Left ventricle myocardium inferior (tissue), 1 donor: ENCODE measurements around the gene CDH4. TPM values are rescaled to one million over a fixed set of nuclear protein-coding genes. Genes with fewer than 3 reads are reported as not detected.

ENCODE experiments used
- DNase-seq: peaks from one replicate; pipeline ENCODE4 v3.0.0-alpha.2; 2020
- H3K27ac ChIP-seq: fragments of 200-600 bp; replicated peaks from 2 replicates; pipeline ENCODE4 v1.8.0; 2021
- H3K27me3 ChIP-seq: fragments of 200-600 bp; 2 replicates; pipeline ENCODE4 v1.8.0; 2021; ENCODE audit warnings: low read depth
- H3K36me3 ChIP-seq: fragments of 200-600 bp; 2 replicates; pipeline ENCODE4 v1.8.0; 2021
- H3K4me1 ChIP-seq: fragments of 200-600 bp; 2 replicates; pipeline ENCODE4 v1.8.0; 2021
- H3K4me3 ChIP-seq: fragments of 200-600 bp; 2 replicates; pipeline ENCODE4 v1.8.0; 2021; ENCODE audit warnings: mild to moderate bottlenecking, moderate library complexity
- H3K9me3 ChIP-seq: fragments of 200-600 bp; replicated peaks from 2 replicates; pipeline ENCODE4 v1.8.0; 2021
- CTCF ChIP-seq: fragments of 200-600 bp; IDR thresholded peaks from 2 replicates; pipeline ENCODE4 v1.8.0; 2021; ENCODE audit warnings: antibody characterized with exemption, mild to moderate bottlenecking, borderline replicate concordance
- intact Hi-C: fragments of 100-400 bp; cut with micrococcal nuclease; formaldehyde crosslinking; loops from one replicate; pipeline ENCODE4 v1.11.0; 2022
- long read RNA-seq: library from polyadenylated mRNA; unstranded; transcript quantifications from one replicate; pipeline ENCODE4 v2.0.0, GENCODE V29; 2021
- total RNA-seq: library from RNA; stranded (reverse); fragmentation: NEBNext Ultra II Directional; extraction: Animal tissue kit (Norgen Biotek cat#: 25700); gene quantifications from one replicate; pipeline ENCODE4 v1.2.1, GENCODE V29; 2021
- donor health status: DM: no; HTN: yes; CAD: no; lungs with severe emphysema.

CDH4 gene
- 0.05 TPM for total RNA-seq
- long read RNA-seq: 0 reads

DNA sequence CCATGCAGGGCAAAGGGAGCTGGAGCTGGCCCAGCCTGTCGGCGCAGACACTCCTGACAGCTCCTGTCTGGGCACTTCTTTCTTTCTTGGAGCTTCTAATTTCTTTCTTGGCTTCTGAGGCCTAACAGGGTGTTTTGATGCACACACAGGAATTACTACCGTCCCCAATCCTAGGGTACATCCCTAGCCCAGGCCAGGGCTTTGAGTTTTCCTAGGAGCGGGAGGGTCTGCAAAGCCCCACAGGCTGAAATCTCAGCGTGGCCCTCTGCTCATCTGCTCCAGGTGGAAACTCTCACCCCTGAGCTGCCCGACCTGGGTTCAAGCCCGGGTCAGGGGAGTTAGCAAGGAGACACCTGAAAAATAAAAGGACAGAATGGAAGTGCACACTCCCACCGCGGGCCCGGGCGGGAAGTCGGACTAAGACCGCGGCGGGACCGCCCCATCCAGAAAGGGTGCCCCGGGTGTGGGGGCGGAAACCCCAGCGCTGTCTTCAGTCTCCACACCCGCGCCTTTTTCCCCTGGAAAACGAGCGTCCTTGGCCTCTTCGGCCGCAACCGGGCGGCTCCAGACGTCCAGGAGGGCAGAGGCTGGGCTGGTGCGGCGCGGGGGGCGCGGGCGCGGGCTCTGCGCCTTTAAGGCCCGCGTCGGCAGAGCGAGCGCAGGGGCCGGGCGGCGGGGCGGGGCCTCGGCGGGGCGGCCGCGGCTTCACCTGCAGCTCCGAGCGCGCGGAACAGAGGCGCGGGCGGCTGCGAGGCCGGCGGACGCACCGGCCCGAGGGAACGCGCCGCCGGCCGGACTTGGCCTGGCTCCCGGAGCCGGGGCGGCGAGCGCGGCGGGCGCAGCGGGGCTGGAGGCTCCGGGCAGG lies at the start of gene CDH4:
Gene CDH4 (plus strand): TSS at position 733 of the 865 bp plus-strand sequence.
- Histone ChIP-seq H3K27ac (no peak within 1 kb of the TSS), H3K9me3 (no peaks in the 10 kb centered on the region), H3K4me3 (peak within 1 kb of the TSS; percentile 64), H3K4me1 (peaks cover 15% of the 10 kb centered on the region), H3K36me3 (no peaks in the 10 kb centered on the region), H3K27me3 (peaks cover 97% of the 10 kb centered on the region)
- intact Hi-C loops: no loop called here
- DNase-seq: no peak
- no peak for TF ChIP-seq CTCF

DNA sequence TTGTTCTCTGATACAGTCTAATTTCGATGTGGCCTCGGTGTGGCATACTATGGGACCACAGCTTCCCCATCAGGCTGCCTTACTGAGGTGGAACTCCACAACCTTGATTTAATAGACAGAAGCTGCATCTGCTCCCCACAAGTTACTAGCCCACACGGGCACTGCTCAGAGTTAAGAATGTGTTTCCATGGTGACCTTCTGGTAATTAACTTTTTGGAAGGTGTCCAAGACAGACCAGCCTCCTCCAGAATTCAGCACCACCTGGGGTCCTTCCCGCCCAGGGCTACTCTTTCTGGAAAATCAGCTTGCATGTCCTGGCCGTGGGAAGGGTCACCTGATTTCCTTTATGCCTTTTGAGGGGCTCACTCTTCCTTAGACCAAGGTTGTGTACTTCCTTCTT lies 48.7 kb upstream of the CDH4 start:
- Histone ChIP-seq H3K27me3 (peaks cover 72% of the 10 kb centered on the region), H3K9me3 (peaks cover 16% of the 10 kb centered on the region), H3K36me3 (no peaks in the 10 kb centered on the region), H3K4me3 (no peak overlapping the region), H3K4me1 (no peaks in the 10 kb centered on the region), H3K27ac (no peak overlapping the region)
- DNase-seq: no peak
- TF ChIP-seq CTCF: no peak
- intact Hi-C loops: no loop called here

DNA sequence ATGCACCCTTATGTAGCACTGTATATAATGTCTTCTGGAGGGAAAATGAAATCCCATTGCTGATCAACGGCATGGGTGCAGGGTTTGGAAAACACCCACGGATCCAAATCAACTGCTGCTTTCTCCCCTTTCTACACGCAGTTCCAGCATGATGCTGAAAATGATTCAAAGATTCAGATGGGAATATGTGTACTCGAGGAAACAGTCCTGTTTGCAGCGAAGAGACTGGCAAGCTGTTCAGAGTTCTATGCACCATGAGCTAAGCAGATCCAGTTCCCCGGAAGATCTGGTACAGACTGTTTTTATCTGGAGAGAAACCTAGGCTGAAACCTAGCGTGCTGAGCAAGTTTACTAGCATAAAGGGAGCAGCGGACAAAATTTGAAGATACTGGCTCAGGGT lies 47.9 kb upstream of the CDH4 start:
- Histone ChIP-seq H3K9me3 (peaks cover 16% of the 10 kb centered on the region), H3K4me3 (no peak overlapping the region), H3K27ac (no peak overlapping the region), H3K36me3 (no peaks in the 10 kb centered on the region), H3K27me3 (peaks cover 63% of the 10 kb centered on the region), H3K4me1 (no peaks in the 10 kb centered on the region)
- intact Hi-C loops: no loop called here
- no peak for DNase-seq
- TF ChIP-seq CTCF: no peak

DNA sequence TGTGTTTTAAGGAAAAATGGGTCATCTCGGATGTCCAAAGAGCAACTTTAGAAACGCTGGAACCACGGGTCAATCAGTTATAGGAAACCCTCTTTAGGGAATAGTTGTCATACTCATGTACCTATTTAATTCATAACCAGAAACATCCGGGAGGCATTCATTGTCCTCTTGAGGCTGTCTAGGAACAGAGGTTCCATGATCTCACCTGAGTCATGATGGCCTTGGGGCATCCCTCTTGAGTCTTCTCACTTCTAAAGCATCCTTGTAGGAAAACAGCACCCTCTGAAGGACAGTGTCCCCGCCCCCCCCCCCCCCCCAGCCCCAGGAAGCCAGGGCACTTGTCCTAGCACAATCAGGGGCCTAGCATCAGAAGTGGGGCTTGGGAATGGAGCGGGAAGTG lies 46.3 kb upstream of the CDH4 start:
- TF ChIP-seq CTCF: no peak
- Histone ChIP-seq H3K27me3 (peaks cover 51% of the 10 kb centered on the region), H3K9me3 (peaks cover 9% of the 10 kb centered on the region), H3K36me3 (no peaks in the 10 kb centered on the region), H3K27ac (no peak overlapping the region), H3K4me1 (no peaks in the 10 kb centered on the region), H3K4me3 (no peak overlapping the region)
- DNase-seq: no peak
- intact Hi-C loops: no loop called here

DNA sequence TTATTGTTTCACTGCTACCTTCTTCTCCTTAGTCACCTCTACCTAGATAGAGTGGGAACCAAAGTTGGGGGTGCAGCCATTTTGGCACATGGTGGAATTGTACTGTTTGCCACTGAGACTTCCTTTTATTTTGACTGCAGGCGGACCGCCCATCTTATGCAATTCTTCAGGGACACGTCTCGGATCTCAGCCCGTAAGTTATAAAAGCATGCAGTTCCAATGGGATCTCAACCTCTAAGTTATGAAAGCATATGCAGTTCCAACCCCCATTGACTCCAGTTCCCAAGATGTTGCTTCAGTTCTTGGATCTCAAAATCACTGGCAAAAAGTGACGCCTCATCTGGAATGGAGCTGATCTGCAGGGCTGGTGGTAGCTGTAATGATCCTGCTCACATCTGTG lies 41.2 kb upstream of the CDH4 start:
- DNase-seq: no peak
- no peak overlapping the region for H3K27ac ChIP-seq
- H3K9me3 ChIP-seq: no peaks in the 10 kb centered on the region
- no peak for TF ChIP-seq CTCF
- peaks cover 48% of the 10 kb centered on the region for H3K27me3 ChIP-seq
- H3K4me3 ChIP-seq: no peak overlapping the region
- no peaks in the 10 kb centered on the region for H3K4me1 ChIP-seq
- H3K36me3 ChIP-seq: no peaks in the 10 kb centered on the region
- intact Hi-C loops: no loop called here
